HCT116 (cell line): Measurements from ENCODE around the gene RAB33B. TPM values are rescaled to one million over a fixed set of nuclear protein-coding genes. Genes with fewer than 3 reads are reported as not detected.
A peak's percentile ranks its signal among the peaks of the same experiment; 100 is the strongest.
"Not testable (repeated sequence)": the region's sequence is repeated elsewhere in the genome, so short reads cannot be mapped to it uniquely, and the experiment has no call there.

Experiments used
- ATAC-seq: fragments of 200-7000 bp; cut with Tn5 transposase; 2 replicates; pipeline ENCODE4 v1.9.1; 2020; ENCODE audit warnings: mild to moderate bottlenecking, moderate library complexity
- BruUV-seq: library from RNA; stranded (reverse); fragments of 400-500 nt; replicated peaks from 2 replicates; lab custom pipeline; 2021; lab: Mats Ljungman, UMichigan
- CTCF ChIA-PET: fragments of 300-600 bp; sonication (Branson Sonifier 250); formaldehyde crosslinking; loops from one replicate; lab custom pipeline; 2021; ENCODE audit warnings: antibody characterized with exemption; lab: Charles Lee
- POLR2A ChIA-PET: fragments of 300-600, 350-600 bp; sonication (Branson Sonifier 250); formaldehyde crosslinking; loops from one replicate; lab custom pipeline; 2021; ENCODE audit warnings: antibody characterized with exemption; lab: Charles Lee
- RAD21 ChIA-PET, 2 experiments: fragments of 300-600 bp; sonication (Branson Sonifier 250); formaldehyde crosslinking; loops; one replicate each; lab custom pipeline; 2023; ENCODE audit warnings: low total read pairs in 2 of 2; ENCODE audit not compliant: uncharacterized antibody in 2 of 2, unreplicated experiment in 2 of 2, low non-redundant PET in 1 of 2; lab: Charles Lee
- DNase-seq: peaks from one replicate; pipeline ENCODE4 v3.0.0-alpha.2; 2010; ENCODE audit warnings: low read depth, low spot score
- H2AFZ ChIP-seq: fragments of 200-600 bp; shearing (Covaris generic), sonication (generic); 2 replicates; pipeline ENCODE4 v1.6.1; 2017; ENCODE audit warnings: low read depth, mixed run types, mixed read lengths, antibody characterized with exemption, low read length; ENCODE audit not compliant: poor library complexity, severe bottlenecking
- H3K27ac ChIP-seq: 2 replicates; pipeline ENCODE4 v1.5.1; 2012; ENCODE audit warnings: low read depth, low read length
- H3K27me3 ChIP-seq: fragments of 200-600 bp; sonication (generic); 2 replicates; pipeline ENCODE4 v1.6.1; 2016; ENCODE audit warnings: mixed run types, low read length, mixed read lengths; ENCODE audit not compliant: insufficient read depth
- H3K36me3 ChIP-seq, 2 experiments: fragments of 200-500 bp in 1 of 2; fragments of 200-600 bp in 1 of 2; sonication (Bioruptor generic) in 1 of 2; sonication (generic) in 1 of 2; 2 replicates each; pipeline versions ENCODE4 v1.5.1 to v1.6.1; 2014 to 2016; ENCODE audit warnings: low read length in 2 of 2, inconsistent platforms in 1 of 2, mixed read lengths in 1 of 2, mixed run types in 1 of 2; ENCODE audit not compliant: insufficient read depth in 2 of 2, control insufficient read depth in 1 of 2
- H3K4me1 ChIP-seq, 2 experiments: fragments of 200-600 bp in 1 of 2; sonication (generic) in 1 of 2; 2 replicates each; pipeline versions ENCODE4 v1.5.1 to v1.6.1; 2012 to 2017; ENCODE audit warnings: low read length in 2 of 2, inconsistent platforms in 1 of 2, mild to moderate bottlenecking in 1 of 2, mixed read lengths in 1 of 2, mixed run types in 1 of 2, moderate library complexity in 1 of 2; ENCODE audit not compliant: insufficient read depth in 2 of 2, control insufficient read depth in 1 of 2
- H3K4me2 ChIP-seq: fragments of 200-600 bp; sonication (generic); 2 replicates; pipeline ENCODE4 v1.6.1; 2017; ENCODE audit warnings: mixed run types, low read length, mixed read lengths
- H3K4me3 ChIP-seq, 2 experiments: fragments of 200-600 bp in 1 of 2; sonication (generic) in 1 of 2; replicated peaks in 1 of 2; 2 replicates each; pipeline ENCODE4 v1.5.1; 2011 to 2016; ENCODE audit warnings: low read length in 2 of 2, control low read depth in 1 of 2, low read depth in 1 of 2, mild to moderate bottlenecking in 1 of 2, mixed read lengths in 1 of 2, mixed run types in 1 of 2
- H3K79me2 ChIP-seq: fragments of 200-600 bp; sonication (generic); 2 replicates; pipeline ENCODE4 v1.6.1; 2017; ENCODE audit warnings: mild to moderate bottlenecking, mixed run types, low read length, moderate library complexity, mixed read lengths; ENCODE audit not compliant: insufficient read depth
- H3K9ac ChIP-seq: fragments of 200-600 bp; sonication (generic); 2 replicates; pipeline ENCODE4 v1.6.1; 2016; ENCODE audit warnings: low read length, mixed read lengths
- H3K9me2 ChIP-seq: fragments of 200-600 bp; sonication (generic), shearing (Covaris generic); 2 replicates; pipeline ENCODE4 v1.6.1; 2017; ENCODE audit warnings: mixed run types, mild to moderate bottlenecking, moderate library complexity; ENCODE audit not compliant: insufficient read depth
- H3K9me3 ChIP-seq, 2 experiments: fragments of 200-500 bp in 1 of 2; fragments of 200-600 bp in 1 of 2; sonication (Bioruptor generic) in 1 of 2; sonication (generic) in 1 of 2; 2 replicates each; pipeline ENCODE4 v1.6.1; 2014 to 2017; ENCODE audit warnings: low read length in 2 of 2, mixed read lengths in 2 of 2, inconsistent platforms in 1 of 2, low read depth in 1 of 2, mild to moderate bottlenecking in 1 of 2, mixed run types in 1 of 2, moderate library complexity in 1 of 2; ENCODE audit not compliant: control insufficient read depth in 1 of 2, insufficient read depth in 1 of 2
- H4K20me1 ChIP-seq: fragments of 200-600 bp; sonication (generic), shearing (Covaris generic); 2 replicates; pipeline ENCODE4 v1.6.1; 2017; ENCODE audit warnings: mixed run types, mild to moderate bottlenecking, moderate library complexity; ENCODE audit not compliant: insufficient read depth
- CBX3 ChIP-seq: IDR thresholded peaks from 2 replicates; pipeline ENCODE4 v1.6.1; 2012; ENCODE audit warnings: low read depth
- CEBPB ChIP-seq: IDR thresholded peaks from 2 replicates; pipeline ENCODE4 v1.6.1; 2012; ENCODE audit warnings: low read depth
- ELF1 ChIP-seq: IDR thresholded peaks from 2 replicates; pipeline ENCODE4 v1.6.1; 2012; ENCODE audit warnings: low read depth, borderline replicate concordance
- EZH2 ChIP-seq: fragments of 200-600 bp; sonication (generic); IDR thresholded peaks from 2 replicates; pipeline ENCODE4 v1.6.1; 2017; ENCODE audit warnings: antibody characterized with exemption, mixed run types
- EZH2phosphoT487 ChIP-seq: fragments of 200-600 bp; IDR thresholded peaks from 2 replicates; pipeline ENCODE4 v1.6.1; 2018; ENCODE audit warnings: antibody characterized with exemption, borderline replicate concordance
- FOSL1 ChIP-seq: IDR thresholded peaks from 2 replicates; pipeline ENCODE4 v1.6.1; 2012; ENCODE audit warnings: low read depth
- POLR2A ChIP-seq: IDR thresholded peaks from 2 replicates; pipeline ENCODE4 v1.7.0; 2011; ENCODE audit warnings: borderline replicate concordance; ENCODE audit not compliant: insufficient read depth, insufficient read length; ENCODE audit errors: extremely low read depth
- POLR2AphosphoS5 ChIP-seq: IDR thresholded peaks from 2 replicates; pipeline ENCODE4 v1.6.1; 2011; ENCODE audit warnings: mild to moderate bottlenecking, low read depth, low read length, moderate library complexity
- RAD21 ChIP-seq: IDR thresholded peaks from 2 replicates; pipeline ENCODE4 v1.6.1; 2012; ENCODE audit warnings: low read depth, mild to moderate bottlenecking
- SP1 ChIP-seq: IDR thresholded peaks from 2 replicates; pipeline ENCODE4 v1.6.1; 2012; ENCODE audit warnings: low read depth
- SRF ChIP-seq: IDR thresholded peaks from 2 replicates; pipeline ENCODE4 v1.6.1; 2012; ENCODE audit warnings: low read depth
- TCF7L2 ChIP-seq: IDR thresholded peaks from 2 replicates; pipeline ENCODE4 v1.7.0; 2011; ENCODE audit warnings: borderline replicate concordance, inconsistent platforms; ENCODE audit not compliant: insufficient read depth, insufficient read length; ENCODE audit errors: extremely low read depth
- YY1 ChIP-seq: IDR thresholded peaks from 2 replicates; pipeline ENCODE4 v1.6.1; 2011; ENCODE audit warnings: low read length, low read depth, moderate library complexity, mild to moderate bottlenecking; ENCODE audit not compliant: insufficient replicate concordance; ENCODE audit errors: extremely low read depth
- ZFX ChIP-seq: fragments of 450-650 bp; IDR thresholded peaks from 2 replicates; pipeline ENCODE4 v1.6.1; 2017
- ZNF274 ChIP-seq: fragments of 200-500 bp; sonication (Bioruptor generic); IDR thresholded peaks from 2 replicates; pipeline ENCODE4 v1.6.1; 2014; ENCODE audit warnings: mild to moderate bottlenecking, low read depth, low read length, inconsistent platforms
- intact Hi-C: fragments of 100-400 bp; cut with micrococcal nuclease; formaldehyde crosslinking; loops from 2 replicates; pipeline ENCODE4 v1.10.0; 2022
- total RNA-seq: library from RNA; stranded (reverse); gene quantifications from one replicate; pipeline ENCODE4 v1.2.1, GENCODE V29; 2021; ENCODE audit not compliant: unreplicated experiment
- TF ChIP-seq, protein P1 (sequence below), 3 experiments: fragments of 200-600 bp in 1 of 3; sonication (generic) in 1 of 3; IDR thresholded peaks in 2 of 3; conservative IDR thresholded peaks in 1 of 3; 2 replicates each; pipeline ENCODE4 v1.5.1; 2012 to 2017; ENCODE audit warnings: low read depth in 2 of 3, low read length in 2 of 3, antibody characterized with exemption in 1 of 3, borderline replicate concordance in 1 of 3, control low read depth in 1 of 3, mild to moderate bottlenecking in 1 of 3, mixed read lengths in 1 of 3, mixed run types in 1 of 3, moderate library complexity in 1 of 3; ENCODE audit not compliant: insufficient read depth in 1 of 3
- TF ChIP-seq, protein P2 (sequence below): IDR thresholded peaks from 2 replicates; pipeline ENCODE4 v1.6.1; 2012
- TF ChIP-seq, protein P3 (sequence below): IDR thresholded peaks from 2 replicates; pipeline ENCODE4 v1.6.1; 2012

The RAB33B gene
- total RNA-seq, 1 experiment from 2014 or later: 5.4 TPM

DNA sequence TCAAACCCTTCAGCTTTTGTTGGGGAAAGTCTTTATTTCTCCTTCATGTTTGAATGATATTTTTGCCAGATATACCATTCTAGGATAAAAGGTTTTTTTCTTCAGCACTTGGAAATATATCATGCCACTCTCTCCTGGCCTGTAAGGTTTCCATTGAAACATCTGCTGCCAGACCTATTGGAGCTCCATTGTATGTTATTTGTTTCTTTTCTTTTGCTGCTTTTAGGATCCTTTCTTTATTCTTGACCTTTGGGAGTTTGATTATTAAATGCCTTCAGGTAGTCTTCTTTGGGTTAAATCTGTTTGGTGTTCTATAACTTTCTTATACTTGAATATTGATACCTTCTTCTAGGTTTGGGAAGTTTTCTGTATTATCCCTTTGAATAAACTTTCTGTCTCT is 14.8 kb downstream of the RAB33B start:
- H3K9me3 ChIP-seq, H3K27ac ChIP-seq, intact Hi-C loops, POLR2A ChIA-PET, H3K27me3 ChIP-seq, H3K4me3 ChIP-seq, H3K4me2 ChIP-seq, ATAC-seq, DNase-seq, H4K20me1 ChIP-seq, CTCF ChIA-PET, H2AFZ ChIP-seq, RAD21 ChIA-PET, BruUV-seq, H3K9me2 ChIP-seq, H3K4me1 ChIP-seq, H3K9ac ChIP-seq, H3K36me3 ChIP-seq: not testable (repeated sequence)
- TF ChIP-seq CBX3: peak; percentile 20; the same call in 1 of the 2 replicates
- H3K79me2 ChIP-seq: peaks cover 43% of the 10 kb centered on the region

DNA sequence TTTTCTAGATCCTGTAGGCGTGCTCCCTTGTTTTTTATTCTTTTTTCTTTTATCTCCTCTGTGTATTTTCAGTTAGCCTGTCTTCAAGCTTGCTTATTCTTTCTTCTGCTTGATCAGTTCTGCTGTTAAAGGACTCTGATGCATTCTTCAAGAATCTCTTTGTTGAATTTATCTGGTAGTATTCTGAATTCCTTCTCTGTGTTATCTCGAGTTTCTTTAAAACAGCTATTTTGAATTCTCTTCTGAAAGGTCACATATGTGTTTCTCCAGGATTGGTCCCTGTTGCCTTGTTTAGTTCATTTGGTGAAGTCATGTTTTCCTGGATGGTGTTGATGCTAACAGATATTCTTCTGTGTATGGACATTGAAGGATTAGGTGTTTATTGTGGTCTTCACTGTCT is 15.3 kb downstream of the RAB33B start:
- no TSS peak for BruUV-seq
- TF ChIP-seq YY1 (no peak), ELF1 (no peak), ZFX (no peak), CBX3 (no peak), FOSL1 (no peak), SRF (no peak), EZH2phosphoT487 (no peak), POLR2AphosphoS5 (no peak), ZNF274 (no peak), RAD21 (no peak), POLR2A (no peak), CEBPB (no peak), SP1 (no peak), EZH2 (no peak), TCF7L2 (no peak)
- TF ChIP-seq, protein P1, sequence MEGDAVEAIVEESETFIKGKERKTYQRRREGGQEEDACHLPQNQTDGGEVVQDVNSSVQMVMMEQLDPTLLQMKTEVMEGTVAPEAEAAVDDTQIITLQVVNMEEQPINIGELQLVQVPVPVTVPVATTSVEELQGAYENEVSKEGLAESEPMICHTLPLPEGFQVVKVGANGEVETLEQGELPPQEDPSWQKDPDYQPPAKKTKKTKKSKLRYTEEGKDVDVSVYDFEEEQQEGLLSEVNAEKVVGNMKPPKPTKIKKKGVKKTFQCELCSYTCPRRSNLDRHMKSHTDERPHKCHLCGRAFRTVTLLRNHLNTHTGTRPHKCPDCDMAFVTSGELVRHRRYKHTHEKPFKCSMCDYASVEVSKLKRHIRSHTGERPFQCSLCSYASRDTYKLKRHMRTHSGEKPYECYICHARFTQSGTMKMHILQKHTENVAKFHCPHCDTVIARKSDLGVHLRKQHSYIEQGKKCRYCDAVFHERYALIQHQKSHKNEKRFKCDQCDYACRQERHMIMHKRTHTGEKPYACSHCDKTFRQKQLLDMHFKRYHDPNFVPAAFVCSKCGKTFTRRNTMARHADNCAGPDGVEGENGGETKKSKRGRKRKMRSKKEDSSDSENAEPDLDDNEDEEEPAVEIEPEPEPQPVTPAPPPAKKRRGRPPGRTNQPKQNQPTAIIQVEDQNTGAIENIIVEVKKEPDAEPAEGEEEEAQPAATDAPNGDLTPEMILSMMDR (IDR thresholded peaks at IDR 0.05 in 2 of 3, conservative IDR thresholded peaks at IDR 0.05 in 1 of 3; ENCODE audit: borderline replicate concordance in 1 of 3, insufficient read depth in 1 of 3, low read depth in 2 of 3, low read length in 2 of 3): no peak
- TF ChIP-seq, protein P2, sequence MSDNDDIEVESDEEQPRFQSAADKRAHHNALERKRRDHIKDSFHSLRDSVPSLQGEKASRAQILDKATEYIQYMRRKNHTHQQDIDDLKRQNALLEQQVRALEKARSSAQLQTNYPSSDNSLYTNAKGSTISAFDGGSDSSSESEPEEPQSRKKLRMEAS: no peak
- TF ChIP-seq, protein P3, sequence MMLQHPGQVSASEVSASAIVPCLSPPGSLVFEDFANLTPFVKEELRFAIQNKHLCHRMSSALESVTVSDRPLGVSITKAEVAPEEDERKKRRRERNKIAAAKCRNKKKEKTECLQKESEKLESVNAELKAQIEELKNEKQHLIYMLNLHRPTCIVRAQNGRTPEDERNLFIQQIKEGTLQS: no peak

More for the DNA sequence above, 15.3 kb downstream of the RAB33B start:
- H3K9ac ChIP-seq: no peak overlapping the region
- H4K20me1 ChIP-seq: no peaks in the 10 kb centered on the region
- no peak overlapping the region for H3K4me3 ChIP-seq
- RAD21 ChIA-PET: no interaction called here
- POLR2A ChIA-PET: no interaction called here
- no peak for DNase-seq
- CTCF ChIA-PET: interaction anchor here (1.2 kb wide), 1 partner anchor 28 kb away, joined by 3 read pairs; no protein-coding TSS in a partner anchor
- H3K27ac ChIP-seq: no peak overlapping the region
- no peaks in the 10 kb centered on the region for H3K27me3 ChIP-seq
- ATAC-seq: no peak
- peaks cover 0 to 5% of the 10 kb centered on the region in 2 experiments; a peak in 1 of 4 replicates for H3K4me1 ChIP-seq
- no peak overlapping the region for H2AFZ ChIP-seq
- no peaks in the 10 kb centered on the region for H3K36me3 ChIP-seq
- no peak overlapping the region for H3K4me2 ChIP-seq
- H3K9me3 ChIP-seq: no peaks in the 10 kb centered on the region
- peaks cover 38% of the 10 kb centered on the region for H3K79me2 ChIP-seq
- H3K9me2 ChIP-seq: no peaks in the 10 kb centered on the region
- intact Hi-C loops: no loop called here
